NCI-H1105 treated with DMSO at 0.1 percent for 48 hours (cell line): ENCODE results near the gene ERAP2.

Experiments used
- DNase-seq: peaks from one replicate; lab custom pipeline; 2025; lab: John Stamatoyannopoulos, UW

The ERAP2 gene

GRCh38 chr5:96933764-96934707 is 57.7 kb downstream of the ERAP2 start:
- DNase-seq, result peak; percentile 68

GRCh38 chr5:96934708-96935558 is 58.6 kb downstream of the ERAP2 start:
- peak; percentile 81 for DNase-seq

GRCh38 chr5:96935559-96936430 is 59.5 kb downstream of the ERAP2 start, which contains the start of gene LNPEP:
Gene LNPEP, plus strand, starts transcription at chr5:96936080. Its CDS starts 76 bp downstream, at chr5:96936156.
- peak; percentile 90 for DNase-seq

GRCh38 chr5:96936431-96937320 is 60.4 kb downstream of the ERAP2 start:
- DNase-seq, result peak; percentile 5

- no peak for DNase-seq
Measured at GRCh38 chr5:96940586-96940985, 64.3 kb downstream of the ERAP2 start.

GRCh38 chr5:96941140-96941539 is 64.8 kb downstream of the ERAP2 start:
- no peak for DNase-seq

GRCh38 chr5:96942078-96942477 is 65.8 kb downstream of the ERAP2 start:
- DNase-seq, result no peak

- DNase-seq, result no peak
Measured at GRCh38 chr5:96942911-96943310, 66.6 kb downstream of the ERAP2 start.

GRCh38 chr5:96943799-96944198 is 67.5 kb downstream of the ERAP2 start:
- no peak for DNase-seq

- DNase-seq, result no peak
Measured at GRCh38 chr5:96945144-96945897, 69.0 kb downstream of the ERAP2 start.

GRCh38 chr5:96946381-96946780 is 70.1 kb downstream of the ERAP2 start:
- DNase-seq, result no peak

GRCh38 chr5:96952118-96952750 is 75.9 kb downstream of the ERAP2 start:
- DNase-seq, result no peak

- no peak for DNase-seq
Measured at GRCh38 chr5:96952974-96953730, 76.9 kb downstream of the ERAP2 start.

GRCh38 chr5:96957254-96958049 is 81.2 kb downstream of the ERAP2 start:
- DNase-seq, result no peak

GRCh38 chr5:96958977-96959376 is 82.7 kb downstream of the ERAP2 start:
- DNase-seq, result no peak

- DNase-seq, result no peak
Measured at GRCh38 chr5:96961053-96961452, 84.8 kb downstream of the ERAP2 start.

- no peak for DNase-seq
Measured at GRCh38 chr5:96962540-96962991, 86.3 kb downstream of the ERAP2 start.

GRCh38 chr5:96963267-96963666 is 87.0 kb downstream of the ERAP2 start:
- DNase-seq, result no peak
